GM23338 (cell line): ENCODE data around the gene NTN1. TPM values are rescaled to one million over a fixed set of nuclear protein-coding genes. Genes with fewer than 3 reads are reported as not detected.

Experiments used
- ATAC-seq: fragments of 200-7000 bp; cut with Tn5 transposase; 3 replicates; pipeline ENCODE4 v1.9.1; 2020
- DNase-seq: peaks from one replicate; pipeline ENCODE4 v3.0.0-alpha.2; 2015; ENCODE audit warnings: low spot score
- H2AFZ ChIP-seq: fragments of 200-600 bp; sonication (generic); 2 replicates; pipeline ENCODE4 v1.8.0; 2016; ENCODE audit warnings: antibody characterized with exemption, mild to moderate bottlenecking, moderate library complexity
- H3F3A ChIP-seq: fragments of 200-600 bp; sonication (generic); replicated peaks from 2 replicates; pipeline ENCODE4 v1.8.0; 2017; ENCODE audit warnings: antibody characterized with exemption, mixed run types, low read depth
- H3K27ac ChIP-seq: fragments of 200-600 bp; sonication (generic); 2 replicates; pipeline ENCODE4 v1.6.1; 2016; ENCODE audit warnings: low read depth
- H3K27me3 ChIP-seq: fragments of 200-600 bp; sonication (generic); 2 replicates; pipeline ENCODE4 v1.8.0; 2016; ENCODE audit warnings: mild to moderate bottlenecking, mixed run types, moderate library complexity; ENCODE audit not compliant: insufficient read depth
- H3K36me3 ChIP-seq: fragments of 200-600 bp; sonication (generic); 2 replicates; pipeline ENCODE4 v1.8.0; 2016; ENCODE audit warnings: mild to moderate bottlenecking; ENCODE audit not compliant: insufficient read depth
- H3K4me1 ChIP-seq: fragments of 200-600 bp; sonication (generic); 2 replicates; pipeline ENCODE4 v1.8.0; 2016; ENCODE audit warnings: mild to moderate bottlenecking, moderate library complexity; ENCODE audit not compliant: insufficient read depth
- H3K4me2 ChIP-seq: fragments of 200-600 bp; sonication (generic); 2 replicates; pipeline ENCODE4 v1.7.1; 2017; ENCODE audit warnings: mixed run types
- H3K4me3 ChIP-seq: fragments of 200-600 bp; sonication (generic); 2 replicates; pipeline ENCODE4 v1.6.1; 2016; ENCODE audit warnings: mixed run types
- H3K79me2 ChIP-seq: fragments of 200-600 bp; sonication (generic); replicated peaks from 2 replicates; pipeline ENCODE4 v1.8.0; 2017; ENCODE audit warnings: mild to moderate bottlenecking; ENCODE audit not compliant: insufficient read depth
- H3K9me2 ChIP-seq: fragments of 200-600 bp; sonication (generic); 2 replicates; pipeline ENCODE4 v1.8.0; 2017; ENCODE audit not compliant: insufficient read depth
- H4K20me1 ChIP-seq: fragments of 200-600 bp; sonication (generic); replicated peaks from 2 replicates; pipeline ENCODE4 v1.8.0; 2017; ENCODE audit warnings: mild to moderate bottlenecking; ENCODE audit not compliant: insufficient read depth
- H3K27ac Mint-ChIP-seq: 2 replicates; pipeline ENCODE4 v1.8.0; 2020; ENCODE audit warnings: inconsistent platforms, mild to moderate bottlenecking, moderate library complexity, mixed read lengths
- H3K27me3 Mint-ChIP-seq: 3 replicates; pipeline ENCODE4 v1.8.0; 2022; ENCODE audit warnings: low read depth, mild to moderate bottlenecking, moderate library complexity, mixed read lengths, inconsistent platforms; ENCODE audit not compliant: insufficient read depth, poor library complexity
- H3K36me3 Mint-ChIP-seq: 3 replicates; pipeline ENCODE4 v1.8.0; 2021; ENCODE audit warnings: low read depth, mild to moderate bottlenecking, inconsistent platforms, moderate library complexity, mixed read lengths
- H3K4me1 Mint-ChIP-seq: 3 replicates; pipeline ENCODE4 v1.8.0; 2020; ENCODE audit warnings: mild to moderate bottlenecking, inconsistent platforms, mixed read lengths
- H3K4me3 Mint-ChIP-seq: 3 replicates; pipeline ENCODE4 v1.8.0; 2021; ENCODE audit warnings: moderate library complexity, mild to moderate bottlenecking, inconsistent platforms, mixed read lengths
- H3K9me3 Mint-ChIP-seq: 3 replicates; pipeline ENCODE4 v1.8.0; 2020; ENCODE audit warnings: moderate library complexity, mild to moderate bottlenecking, inconsistent platforms, mixed read lengths
- CREB1 ChIP-seq: fragments of 250-450 bp; sonication (Bioruptor Pico); IDR thresholded peaks from 2 replicates; pipeline ENCODE4 v1.5.0; 2020; ENCODE audit warnings: low read depth, mild to moderate bottlenecking, moderate library complexity
- CTCF ChIP-seq, 2 experiments: fragments of 200-600 bp in 1 of 2; sonication (generic) in 1 of 2; conservative IDR thresholded peaks; 2 replicates each; pipeline versions ENCODE4 v1.5.1 to v1.6.1; 2016 to 2017; ENCODE audit warnings: antibody characterized with exemption in 2 of 2, low read depth in 2 of 2, mild to moderate bottlenecking in 2 of 2, moderate library complexity in 1 of 2
- ETS1 ChIP-seq: IDR thresholded peaks from 2 replicates; pipeline ENCODE4 v1.6.1; 2016; ENCODE audit warnings: antibody characterized with exemption
- EZH2 ChIP-seq: fragments of 200-600 bp; sonication (generic); IDR thresholded peaks from one replicate; pipeline ENCODE4 v1.8.0; 2017; ENCODE audit warnings: antibody characterized with exemption, mild to moderate bottlenecking, low read depth; ENCODE audit not compliant: unreplicated experiment
- EZH2phosphoT487 ChIP-seq: fragments of 200-600 bp; sonication (generic); IDR thresholded peaks from one replicate; pipeline ENCODE4 v1.8.1; 2018; ENCODE audit warnings: antibody characterized with exemption; ENCODE audit not compliant: unreplicated experiment
- JUNB ChIP-seq: IDR thresholded peaks from one replicate; pipeline ENCODE4 v1.6.1; 2016; ENCODE audit warnings: antibody characterized with exemption; ENCODE audit not compliant: unreplicated experiment
- NANOG ChIP-seq: IDR thresholded peaks from 2 replicates; pipeline ENCODE4 v1.6.1; 2016; ENCODE audit warnings: antibody characterized with exemption, borderline replicate concordance
- POLR2AphosphoS5 ChIP-seq: IDR thresholded peaks from 2 replicates; pipeline ENCODE4 v1.6.1; 2016; ENCODE audit warnings: antibody characterized with exemption, low read depth
- REST ChIP-seq: IDR thresholded peaks from one replicate; pipeline ENCODE4 v1.6.1; 2018; ENCODE audit warnings: antibody characterized with exemption; ENCODE audit not compliant: unreplicated experiment
- STAT1 ChIP-seq: IDR thresholded peaks from one replicate; pipeline ENCODE4 v1.6.1; 2016; ENCODE audit warnings: antibody characterized with exemption; ENCODE audit not compliant: unreplicated experiment
- ZNF114 ChIP-seq: fragments of 250-450 bp; sonication (Bioruptor Pico); IDR thresholded peaks from 2 replicates; pipeline ENCODE4 v1.5.0; 2020; ENCODE audit warnings: mild to moderate bottlenecking, moderate library complexity
- ZNF331 ChIP-seq: fragments of 250-450 bp; sonication (Bioruptor Pico); IDR thresholded peaks from 2 replicates; pipeline ENCODE4 v1.5.0; 2020; ENCODE audit warnings: low read depth, mild to moderate bottlenecking, moderate library complexity
- ZNF462 ChIP-seq: fragments of 250-450 bp; sonication (Bioruptor Pico); IDR thresholded peaks from 2 replicates; pipeline ENCODE4 v1.5.0; 2020; ENCODE audit warnings: mild to moderate bottlenecking, moderate library complexity
- polyA plus RNA-seq: library from polyadenylated mRNA; unstranded; fragments of >200 nt; fragmentation: Nextera tagmentation; extraction: Ambion mirVana; gene quantifications from 2 replicates; pipeline ENCODE4 v1.2.1, GENCODE V29; 2016
- total RNA-seq: library from RNA; depleted of rRNA; stranded (reverse); fragments of >200 nt; shearing (Covaris generic); gene quantifications from 2 replicates; pipeline ENCODE4 v1.2.3, GENCODE V29; 2014

Gene NTN1
- total and polyA plus RNA-seq, 2 experiments from 2014 or later = 0.57 to 2.6 TPM

- Mint-ChIP-seq H3K27me3 (peaks cover 11% of the 10 kb centered on the region), H3K9me3 (peaks cover 18% of the 10 kb centered on the region; the same call in 2 of the 3 replicates), H3K27ac (no peak overlapping the region), H3K36me3 (peaks cover 8% of the 10 kb centered on the region), H3K4me3 (no peak overlapping the region), H3K4me1 (peaks cover 19% of the 10 kb centered on the region)
- DNase-seq (no peak), ATAC-seq (no peak)
- Histone ChIP-seq H3K9me2 (no peaks in the 10 kb centered on the region), H3K27me3 (no peaks in the 10 kb centered on the region), H3K27ac (no peak overlapping the region), H3K4me2 (no peak overlapping the region), H3K36me3 (0 out of 2 replicates have a peak, but pooled peaks cover 6% of the 10 kb centered on the region), H3K4me1 (no peaks in the 10 kb centered on the region; the same call in 1 of the 2 replicates), H4K20me1 (no peaks in the 10 kb centered on the region), H3F3A (no peaks in the 10 kb centered on the region), H3K4me3 (no peak overlapping the region), H3K79me2 (no peaks in the 10 kb centered on the region), H2AFZ (no peak overlapping the region)
- TF ChIP-seq EZH2phosphoT487 = no peak
- no peak for TF ChIP-seq POLR2AphosphoS5
- no peak for TF ChIP-seq ZNF114 (CRISPR knock-in tag)
- no peak for TF ChIP-seq ZNF331
- TF ChIP-seq CTCF (conservative IDR thresholded peaks at IDR 0.05; ENCODE audit: low read depth in 2 of 2) = no peak
- no peak for TF ChIP-seq NANOG
- TF ChIP-seq ZNF462 (CRISPR knock-in tag) = no peak
- no peak for TF ChIP-seq EZH2
- TF ChIP-seq CREB1 (CRISPR knock-in tag) = no peak
- no peak for TF ChIP-seq STAT1
- TF ChIP-seq JUNB = no peak
- TF ChIP-seq REST = no peak
- TF ChIP-seq ETS1 = no peak
Observed at GRCh38 chr17:9218911-9219310, 197.6 kb downstream of the NTN1 start.
